Activated T-cell treated with anti-CD3 and anti-CD28 coated beads for 1 hour (primary cell): Measurements from ENCODE around the gene GSTM5.
"Not testable (repeated sequence)": the region's sequence is repeated elsewhere in the genome, so short reads cannot be mapped to it uniquely, and the experiment has no call there.

ENCODE experiments used
- DNase-seq: peaks from one replicate; pipeline ENCODE4 v3.0.0-alpha.2; 2020; ENCODE audit warnings: low read depth

The GSTM5 gene

DNA sequence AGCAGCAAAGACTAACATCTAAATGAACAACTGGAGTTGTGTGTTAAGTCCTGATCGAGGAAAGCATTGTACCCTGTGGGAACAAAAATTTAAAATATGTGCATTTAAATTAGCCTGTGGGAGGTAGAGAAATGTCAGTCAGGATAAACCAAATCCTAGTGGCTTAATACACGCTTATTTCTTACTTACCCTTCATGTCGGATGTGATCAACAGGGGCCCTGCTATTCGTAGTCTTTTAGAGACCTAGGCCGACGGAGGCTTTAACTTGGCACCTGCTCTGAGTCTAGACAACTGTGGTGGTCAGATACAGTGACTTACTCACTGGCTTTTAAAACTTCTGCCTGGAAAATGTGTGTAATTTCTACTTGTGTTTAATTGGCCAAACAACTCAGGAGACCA, 18.6 kb downstream of the GSTM5 start:
- DNase-seq: no peak

DNA sequence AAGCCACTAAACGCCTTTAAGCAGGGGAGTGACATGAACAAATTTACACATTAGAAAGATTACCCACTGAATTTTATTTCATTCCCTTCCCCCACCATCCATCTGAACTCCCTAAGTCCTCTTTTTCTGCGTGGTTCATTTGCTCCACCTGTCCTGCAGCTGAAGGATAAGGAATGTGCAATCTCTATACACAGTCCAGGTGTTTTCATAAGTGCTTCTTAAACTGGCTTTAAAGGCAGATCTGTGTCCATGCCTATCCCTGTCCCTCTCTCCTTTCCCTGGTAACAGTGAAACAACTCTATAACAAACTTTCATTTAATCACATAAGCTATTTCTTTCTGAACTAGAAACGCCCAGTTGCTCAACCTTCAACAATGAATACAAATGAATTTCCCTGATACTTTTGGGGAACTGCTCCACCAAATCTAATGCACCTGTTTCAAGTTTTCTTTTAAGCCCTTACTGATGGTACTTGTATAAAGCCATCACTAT, 20.4 kb downstream of the GSTM5 start:
- no peak for DNase-seq

DNA sequence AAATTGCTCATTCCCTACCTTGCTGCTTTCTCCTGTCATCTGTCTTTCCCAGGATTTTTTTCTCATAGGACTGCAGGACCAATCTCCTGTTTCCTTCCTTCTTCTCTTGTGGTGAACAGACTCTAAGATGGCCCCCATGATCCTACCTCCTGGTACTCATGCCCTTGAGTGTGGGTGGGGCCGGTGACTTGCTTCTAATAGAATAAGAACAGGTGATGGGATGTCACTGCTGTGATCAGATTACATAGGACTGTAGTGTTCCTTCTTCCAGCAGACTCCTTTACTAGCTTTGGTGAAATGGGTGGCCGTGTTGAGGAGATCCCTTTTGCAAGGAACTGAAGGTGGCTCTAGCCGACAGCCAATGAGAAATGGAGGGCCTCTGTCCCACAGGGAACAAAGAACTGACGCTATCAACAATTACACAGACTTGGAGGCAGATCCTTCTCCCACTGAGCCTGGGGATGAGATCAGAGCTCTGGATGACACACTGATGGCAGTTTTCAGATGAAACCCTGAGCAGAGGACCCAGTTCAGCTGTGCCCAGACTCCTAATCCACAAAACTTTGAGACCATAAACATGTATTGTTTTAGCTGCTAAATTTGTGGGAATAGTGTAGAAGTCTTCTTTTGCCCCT, 21.3 kb downstream of the GSTM5 start:
- no peak for DNase-seq

GRCh38 chr1:109739738-109740614, 27.9 kb downstream of the GSTM5 start:
- DNase-seq: peak; percentile 74

GRCh38 chr1:109740615-109741373, 28.7 kb downstream of the GSTM5 start, which contains the start of gene GSTM3:
Gene GSTM3, minus strand, starts transcription at chr1:109741038. Its CDS starts 751 bp downstream, at chr1:109740287.
- DNase-seq: no peak

DNA sequence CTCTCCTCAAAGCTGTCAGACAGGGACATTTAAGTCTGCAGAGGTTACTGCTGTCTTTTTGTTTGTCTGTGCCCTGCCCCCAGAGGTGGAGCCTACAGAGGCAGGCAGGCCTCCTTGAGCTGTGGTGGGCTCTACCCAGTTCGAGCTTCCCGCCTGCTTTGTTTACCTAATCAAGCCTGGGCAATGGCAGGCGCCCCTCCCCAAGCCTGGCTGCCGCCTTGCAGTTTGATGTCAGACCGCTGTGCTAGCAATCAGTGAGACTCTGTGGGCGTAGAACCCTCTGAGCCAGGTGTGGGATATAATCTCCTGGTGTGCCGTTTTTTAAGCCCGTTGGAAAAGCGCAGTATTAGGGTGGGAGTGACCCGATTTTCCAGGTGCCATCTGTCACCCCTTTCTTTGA, 36.3 kb downstream of the GSTM5 start:
- DNase-seq: not testable (repeated sequence)

DNA sequence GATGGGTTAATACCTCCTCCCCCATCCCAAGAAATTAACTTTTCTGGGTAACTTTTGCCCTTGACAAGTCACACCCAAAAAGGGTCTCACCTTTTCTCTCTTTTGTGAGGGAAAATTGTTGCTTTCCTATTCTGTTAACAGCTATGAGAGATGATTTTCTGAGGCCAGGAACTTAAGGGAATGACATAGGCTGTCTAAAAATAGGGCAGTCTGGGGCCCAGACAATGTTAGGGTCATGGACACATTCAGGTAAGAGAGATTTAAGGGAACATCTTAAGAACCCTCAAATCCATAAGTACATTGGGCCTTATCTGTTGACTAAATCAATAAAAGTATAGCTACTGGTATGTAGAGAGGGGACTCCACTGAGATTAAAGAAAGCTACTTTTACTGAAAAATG, 37.2 kb downstream of the GSTM5 start:
- no peak for DNase-seq

- no peak for DNase-seq
Measured at GRCh38 chr1:109750241-109750882, 38.3 kb downstream of the GSTM5 start.

- DNase-seq: no peak
Measured at GRCh38 chr1:109750920-109751319, 38.9 kb downstream of the GSTM5 start.

GRCh38 chr1:109751531-109752260, 39.6 kb downstream of the GSTM5 start:
- no peak for DNase-seq

GRCh38 chr1:109754738-109755137, 42.7 kb downstream of the GSTM5 start:
- DNase-seq: no peak

DNA sequence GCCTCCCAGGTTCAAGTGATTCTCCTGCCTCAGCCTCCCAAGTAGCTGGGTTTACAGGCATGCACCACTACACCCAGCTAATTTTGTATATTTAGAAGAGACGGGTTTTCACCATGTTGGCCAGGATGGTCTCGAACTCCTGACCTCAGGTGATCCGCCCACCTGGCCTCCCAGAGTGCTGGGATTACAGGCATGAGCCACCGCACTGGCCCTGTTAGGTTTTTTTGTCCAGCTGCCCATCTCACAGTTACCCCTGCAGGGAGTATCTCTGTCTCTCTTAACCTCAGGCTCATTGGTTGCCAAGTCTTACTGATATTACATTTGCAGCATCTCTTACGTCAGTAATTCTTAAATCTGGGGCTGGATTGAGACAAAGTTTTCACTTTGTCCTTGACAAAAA, 44.3 kb downstream of the GSTM5 start:
- not testable (repeated sequence) for DNase-seq

DNA sequence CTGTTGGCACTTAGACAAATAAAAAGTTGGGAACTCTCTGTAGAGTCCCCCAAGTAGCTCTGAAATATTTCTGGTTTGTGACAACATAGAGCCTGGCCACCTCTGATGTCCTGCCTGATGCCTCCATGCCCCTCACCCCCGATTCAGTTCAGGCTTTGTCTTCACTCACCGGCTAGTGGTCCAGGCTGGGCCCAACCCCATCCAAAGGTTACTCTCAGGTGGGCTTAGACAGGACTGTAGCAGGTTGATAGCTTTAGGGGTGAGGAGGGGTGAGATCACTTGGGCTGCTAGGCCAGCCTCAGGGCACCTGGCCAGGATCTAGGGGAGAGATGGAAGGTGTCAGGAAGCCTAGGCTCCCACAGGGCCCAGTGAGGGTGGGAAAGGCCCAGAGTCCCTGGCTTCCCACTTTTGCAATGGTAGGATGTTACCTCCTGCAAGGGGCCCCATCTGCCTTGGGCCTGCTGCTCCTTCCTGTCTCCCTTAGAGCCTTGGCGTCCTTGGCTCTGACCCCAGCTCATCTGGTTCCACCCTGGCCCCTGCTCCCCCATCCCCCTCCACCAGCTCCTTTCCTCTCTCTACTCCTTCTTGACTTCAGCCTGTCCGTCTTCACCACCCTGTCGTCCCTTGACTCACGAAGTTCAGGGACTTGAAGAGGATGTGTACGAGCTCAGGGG, 44.9 kb downstream of the GSTM5 start:
- no peak for DNase-seq

DNA sequence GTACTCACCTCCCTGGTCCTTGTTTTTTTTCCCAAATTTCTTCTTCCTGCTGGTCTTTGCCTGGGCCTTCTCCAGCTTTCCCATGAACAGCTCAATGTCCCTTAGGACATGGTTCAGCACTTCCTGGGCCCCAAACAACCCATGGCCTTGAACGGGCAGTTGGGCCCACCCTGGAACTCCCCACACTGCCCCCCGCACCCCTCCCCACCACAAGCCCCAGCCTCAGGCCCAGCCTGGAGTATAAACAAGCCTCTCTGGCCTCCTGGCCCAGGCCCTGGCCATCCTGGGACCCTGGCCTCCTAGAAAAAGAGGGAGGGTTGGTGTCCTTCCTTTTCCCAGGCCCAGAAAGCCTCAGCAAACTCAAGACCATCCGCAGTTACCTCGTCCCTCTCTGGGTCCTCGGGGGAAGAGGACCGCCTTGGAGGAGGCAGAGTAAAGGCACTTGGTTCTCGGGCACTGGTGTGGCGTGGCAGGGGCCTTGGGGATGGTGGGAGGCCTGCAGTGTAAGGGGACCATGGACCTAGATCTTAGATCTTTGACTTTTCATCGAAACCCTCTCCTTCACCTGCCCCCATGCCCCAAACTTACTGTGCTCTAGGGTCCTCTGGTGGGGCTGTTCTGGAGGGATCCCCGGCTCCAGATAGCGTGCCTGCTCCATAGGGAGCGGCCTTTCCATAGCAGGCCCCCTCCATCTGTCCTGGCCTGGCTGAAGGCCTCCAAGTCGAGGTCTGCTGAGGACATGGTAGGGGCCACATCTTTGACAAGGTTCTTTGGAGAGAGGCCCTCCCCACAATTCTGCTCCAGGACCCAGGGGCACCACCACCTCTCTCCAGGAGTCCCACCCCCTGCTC, 46.1 kb downstream of the GSTM5 start:
- no peak for DNase-seq

DNA sequence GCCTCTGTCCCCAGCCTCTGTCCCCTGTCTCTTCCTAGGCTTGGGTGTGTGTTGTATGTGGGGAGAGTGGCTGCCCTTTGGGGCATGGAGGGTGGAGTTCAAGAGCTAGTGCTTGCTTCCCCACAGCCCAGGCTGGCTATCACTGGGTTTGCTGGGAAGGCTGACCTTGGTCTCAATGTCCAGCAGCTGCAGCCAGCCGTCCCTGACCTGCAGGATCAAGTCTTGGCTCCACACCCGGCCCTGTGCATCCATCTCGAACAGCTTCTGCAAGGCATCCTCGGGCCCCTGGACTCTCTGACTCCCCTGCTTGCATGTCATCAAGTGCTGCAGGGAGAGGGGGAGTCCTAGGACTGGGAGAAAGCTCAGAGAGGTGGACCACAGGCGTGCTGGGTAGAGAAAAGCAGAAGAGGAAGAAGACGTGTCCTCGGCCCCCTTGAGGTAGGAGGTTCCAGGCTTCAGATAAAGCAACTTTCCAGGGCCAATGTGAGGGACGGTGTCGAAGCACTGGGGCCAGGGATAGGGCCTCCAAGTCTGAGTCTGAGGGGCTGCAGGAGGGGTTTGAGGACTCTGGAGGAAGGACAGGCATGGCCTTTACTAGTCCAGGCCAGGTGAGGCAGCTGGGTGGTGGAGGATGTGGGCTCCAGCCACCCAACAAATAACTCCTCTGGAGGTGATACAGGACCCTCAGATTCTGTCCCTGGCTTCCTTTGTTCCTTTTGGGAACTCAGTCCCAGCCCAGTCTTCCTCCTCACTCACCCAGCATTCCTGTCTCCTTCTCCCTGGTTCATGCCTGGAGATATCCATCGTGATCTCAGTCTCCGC, 47.7 kb downstream of the GSTM5 start:
- DNase-seq: no peak

GRCh38 chr1:109760581-109761226, 48.7 kb downstream of the GSTM5 start:
- no peak for DNase-seq

- DNase-seq: no peak
Measured at GRCh38 chr1:109761227-109762038, 49.4 kb downstream of the GSTM5 start.
